IMR-90 (cell line): ENCODE results near the gene FCHSD2. TPM values are rescaled to one million over a fixed set of nuclear protein-coding genes. Genes with fewer than 3 reads are reported as not detected.

Source experiments
- ATAC-seq: fragments of 200-7000 bp; cut with Tn5 transposase; 2 replicates; pipeline ENCODE4 v1.9.1; 2020; ENCODE audit warnings: low read depth, mild to moderate bottlenecking, moderate library complexity
- BruUV-seq: library from RNA; stranded (reverse); fragments of 400-500 nt; replicated peaks from 2 replicates; lab custom pipeline; 2021; lab: Mats Ljungman, UMichigan
- CTCF ChIA-PET: fragments of 300-600 bp; formaldehyde crosslinking; extraction: SDS; loops from one replicate; lab custom pipeline; 2021; ENCODE audit warnings: antibody characterized with exemption; lab: Yijun Ruan, JAX
- POLR2A ChIA-PET: fragments of 300-600 bp; sonication (Branson Sonifier 250); formaldehyde crosslinking; loops from one replicate; lab custom pipeline; 2022; ENCODE audit warnings: antibody characterized with exemption; ENCODE audit not compliant: unreplicated experiment; lab: Charles Lee
- DNase-seq: peaks from one replicate; pipeline ENCODE4 v3.0.0; 2013
- H2AFZ ChIP-seq: replicated peaks from 2 replicates; pipeline ENCODE3; 2013; ENCODE audit warnings: low read length, mild to moderate bottlenecking; ENCODE audit not compliant: poor library complexity
- H2AK5ac ChIP-seq: 2 replicates; pipeline ENCODE4 v1.6.1; 2013; ENCODE audit warnings: low read depth, low read length, inconsistent platforms
- H2AK9ac ChIP-seq: replicated peaks from 2 replicates; pipeline ENCODE3; 2013; ENCODE audit warnings: mild to moderate bottlenecking, low read depth, low read length, moderate library complexity; ENCODE audit not compliant: poor library complexity
- H2BK120ac ChIP-seq: 2 replicates; pipeline ENCODE4 v1.6.1; 2013; ENCODE audit warnings: low read depth, low read length, inconsistent platforms
- H2BK15ac ChIP-seq: 3 replicates; pipeline ENCODE4 v1.6.1; 2013; ENCODE audit warnings: low read depth, low read length, inconsistent platforms
- H2BK20ac ChIP-seq: 2 replicates; pipeline ENCODE4 v1.6.1; 2013; ENCODE audit warnings: low read depth, mild to moderate bottlenecking, inconsistent platforms, low read length, moderate library complexity
- H2BK5ac ChIP-seq: 2 replicates; pipeline ENCODE4 v1.6.1; 2013; ENCODE audit warnings: mild to moderate bottlenecking, low read depth, low read length, inconsistent platforms; ENCODE audit not compliant: poor library complexity, severe bottlenecking
- H3K14ac ChIP-seq: replicated peaks from 2 replicates; pipeline ENCODE4 v1.6.1; 2013; ENCODE audit warnings: low read depth, low read length, inconsistent platforms
- H3K18ac ChIP-seq: 2 replicates; pipeline ENCODE4 v1.6.1; 2013; ENCODE audit warnings: low read depth, low read length, control low read depth
- H3K23ac ChIP-seq: 2 replicates; pipeline ENCODE4 v1.6.1; 2013; ENCODE audit warnings: low read depth, low read length, inconsistent platforms
- H3K27ac ChIP-seq: 2 replicates; pipeline ENCODE4 v1.5.1; 2013; ENCODE audit warnings: mild to moderate bottlenecking, control low read depth, low read length; ENCODE audit not compliant: insufficient read depth
- H3K27me3 ChIP-seq: 2 replicates; pipeline ENCODE4 v1.6.1; 2013; ENCODE audit warnings: low read length; ENCODE audit not compliant: control insufficient read depth, insufficient read depth
- H3K36me3 ChIP-seq: 2 replicates; pipeline ENCODE4 v1.6.1; 2013; ENCODE audit warnings: low read length, mixed read lengths; ENCODE audit not compliant: control insufficient read depth, insufficient read depth
- H3K4ac ChIP-seq: 2 replicates; pipeline ENCODE4 v1.6.1; 2013; ENCODE audit warnings: low read depth, low read length, inconsistent platforms
- H3K4me1 ChIP-seq: 2 replicates; pipeline ENCODE4 v1.6.1; 2013; ENCODE audit warnings: low read length, mixed read lengths; ENCODE audit not compliant: control insufficient read depth, insufficient read depth
- H3K4me2 ChIP-seq: 2 replicates; pipeline ENCODE4 v1.6.1; 2013; ENCODE audit warnings: low read depth, mild to moderate bottlenecking, control low read depth, low read length, moderate library complexity
- H3K4me3 ChIP-seq: 2 replicates; pipeline ENCODE4 v1.5.1; 2013; ENCODE audit warnings: low read depth, mild to moderate bottlenecking, control low read depth, low read length, moderate library complexity; ENCODE audit not compliant: insufficient read depth
- H3K56ac ChIP-seq: 2 replicates; pipeline ENCODE4 v1.6.1; 2013; ENCODE audit warnings: low read length, inconsistent platforms; ENCODE audit not compliant: insufficient read depth; ENCODE audit errors: extremely low read depth
- H3K79me1 ChIP-seq, 2 experiments: 2 replicates each; pipeline ENCODE4 v1.6.1; 2013; ENCODE audit warnings: low read length in 2 of 2, inconsistent platforms in 1 of 2, low read depth in 1 of 2
- H3K9ac ChIP-seq: 2 replicates; pipeline ENCODE4 v1.6.1; 2013; ENCODE audit warnings: low read depth, low read length, control low read depth
- H3K9me1 ChIP-seq: 2 replicates; pipeline ENCODE4 v1.6.1; 2013; ENCODE audit warnings: low read length, inconsistent platforms; ENCODE audit not compliant: insufficient read depth
- H3K9me3 ChIP-seq: 2 replicates; pipeline ENCODE4 v1.6.1; 2013; ENCODE audit warnings: low read length; ENCODE audit not compliant: control insufficient read depth, insufficient read depth
- H4K20me1 ChIP-seq: 2 replicates; pipeline ENCODE4 v1.6.1; 2013; ENCODE audit warnings: low read length, inconsistent platforms; ENCODE audit not compliant: insufficient read depth
- H4K5ac ChIP-seq: 2 replicates; pipeline ENCODE4 v1.6.1; 2013; ENCODE audit warnings: mild to moderate bottlenecking, low read depth, low read length, control low read depth
- H4K8ac ChIP-seq, 2 experiments: 2 replicates each; pipeline ENCODE4 v1.6.1; 2013; ENCODE audit warnings: low read depth in 2 of 2, low read length in 2 of 2, control low read depth in 1 of 2, inconsistent platforms in 1 of 2
- H4K91ac ChIP-seq: 2 replicates; pipeline ENCODE4 v1.6.1; 2013; ENCODE audit warnings: low read depth, low read length, inconsistent platforms; ENCODE audit not compliant: insufficient read depth
- BHLHE40 ChIP-seq: fragments of 150-350 bp; IDR thresholded peaks from 2 replicates; pipeline ENCODE4 v1.6.1; 2016; ENCODE audit warnings: mild to moderate bottlenecking, low read depth, low read length
- CHD1 ChIP-seq: IDR thresholded peaks from 2 replicates; pipeline ENCODE4 v1.6.1; 2012; ENCODE audit warnings: low read depth, low read length, improper control_type of control experiment
- FOS ChIP-seq: fragments of 150-350 bp; IDR thresholded peaks from 2 replicates; pipeline ENCODE4 v1.6.1; 2016; ENCODE audit warnings: low read depth, low read length
- MAFK ChIP-seq: IDR thresholded peaks from 2 replicates; pipeline ENCODE4 v1.6.1; 2012; ENCODE audit warnings: low read depth, low read length, improper control_type of control experiment
- MAZ ChIP-seq: IDR thresholded peaks from 2 replicates; pipeline ENCODE4 v1.6.1; 2012; ENCODE audit warnings: low read depth, mild to moderate bottlenecking, low read length, improper control_type of control experiment, moderate library complexity, borderline replicate concordance
- MXI1 ChIP-seq: IDR thresholded peaks from 2 replicates; pipeline ENCODE4 v1.6.1; 2012; ENCODE audit warnings: low read depth, mild to moderate bottlenecking, low read length, moderate library complexity, borderline replicate concordance
- POLR2A ChIP-seq: IDR thresholded peaks from 2 replicates; pipeline ENCODE4 v1.6.1; 2012; ENCODE audit warnings: mild to moderate bottlenecking, low read depth, low read length
- RAD21 ChIP-seq: IDR thresholded peaks from 2 replicates; pipeline ENCODE4 v1.6.1; 2012; ENCODE audit warnings: low read length, improper control_type of control experiment
- SMC3 ChIP-seq: fragments of 150-350 bp; IDR thresholded peaks from 2 replicates; pipeline ENCODE4 v1.6.1; 2016; ENCODE audit warnings: low read depth, mild to moderate bottlenecking, antibody characterized with exemption, low read length, moderate library complexity
- WGBS, 2 experiments: methylation state at CpG; one replicate each; pipeline versions ENCODE4 v1.1.5 to v1.1.7; 2013; ENCODE audit warnings: missing lambda C conversion rate in 2 of 2; ENCODE audit not compliant: insufficient read length in 1 of 2; ENCODE audit errors: extremely low coverage in 2 of 2; 5-methylcytosine and 5-hydroxymethylcytosine counted together
- dilution Hi-C: fragments of 300-500 bp; cut with HindIII; formaldehyde crosslinking; loops from one replicate; pipeline ENCODE4 v1.14.3; 2018; ENCODE audit warnings: low sequenced_read_pairs; ENCODE audit not compliant: unreplicated experiment
- in situ Hi-C: fragments of 300-500 bp; cut with MboI; formaldehyde crosslinking; loops from 3 replicates; pipeline ENCODE4 v1.14.3; 2019; ENCODE audit warnings: low sequenced_read_pairs, inconsistent platforms, mixed read lengths
- intact Hi-C: fragments of 100-400 bp; cut with micrococcal nuclease; formaldehyde crosslinking; loops from 2 replicates; pipeline ENCODE4 v1.10.0; 2022
- polyA plus RNA-seq, 3 experiments: library from polyadenylated mRNA; depleted of rRNA; stranded (reverse); fragments of >200 nt; gene quantifications; 2 replicates each; pipeline ENCODE4 v1.2.3, GENCODE V29; 2012; ENCODE audit warnings: low replicate concordance in 1 of 3
- total RNA-seq: library from RNA; depleted of rRNA; stranded (reverse); fragments of >200 nt; gene quantifications from 2 replicates; pipeline ENCODE4 v1.2.3, GENCODE V29; 2012
- TF ChIP-seq, protein P1 (sequence below): fragments of 150-350 bp; IDR thresholded peaks from 2 replicates; pipeline ENCODE4 v1.6.1; 2017; ENCODE audit warnings: mild to moderate bottlenecking, antibody characterized with exemption, low read length, low read depth
- TF ChIP-seq, protein P2 (sequence below): conservative IDR thresholded peaks from 2 replicates; pipeline ENCODE4 v1.5.1; 2012; ENCODE audit warnings: mild to moderate bottlenecking, low read depth, low read length, improper control_type of control experiment
- TF ChIP-seq, protein P3 (sequence below): fragments of 150-350 bp; IDR thresholded peaks from 2 replicates; pipeline ENCODE4 v1.6.1; 2016; ENCODE audit warnings: low read depth, mild to moderate bottlenecking, low read length, moderate library complexity, borderline replicate concordance

FCHSD2 gene
- total and polyA plus RNA-seq, 2 of the 4 experiments (the other 2 are of a cell fraction) = 5.9 to 18.7 TPM

GRCh38 chr11:72813740-72814285 lies 328.3 kb downstream of the FCHSD2 start:
- intact Hi-C loops = loop anchor here (1.0 to 5.0 kb wide), 2 partner anchors 62 to 89 kb away; partner anchors contain the start of gene ARAP1
- peak overlapping the region; percentile 100 for H2BK120ac ChIP-seq
- ChIA-PET CTCF (interaction anchor here (0.7 to 0.8 kb wide), 2 partner anchors 8 to 89 kb away, joined by 3 read pairs; no protein-coding TSS in a partner anchor), POLR2A (no interaction called here)
- peak overlapping the region; percentile 99 for H2AFZ ChIP-seq
- H2AK5ac ChIP-seq = peak overlapping the region; percentile 87
- H3K9me1 ChIP-seq = peaks cover 17% of the 10 kb centered on the region; the same call in 1 of the 2 replicates
- peak overlapping the region; percentile 97 for H3K14ac ChIP-seq
- in situ Hi-C loops = no loop called here
- H3K9ac ChIP-seq = peak overlapping the region; percentile 95
- H2BK20ac ChIP-seq = peak overlapping the region; percentile 93
- no peaks in the 10 kb centered on the region for H3K9me3 ChIP-seq
- WGBS, 2 experiments = 2% methylated on average over 32 of the region's 47 CpGs; no CpG with 5 or more reads in 1 of the 2 experiments
- peak overlapping the region; percentile 89; the same call in 1 of the 3 replicates for H2BK15ac ChIP-seq
- H3K79me1 ChIP-seq = peaks cover 11 to 66% of the 10 kb centered on the region in 2 experiments; a peak in 3 of 4 replicates
- H3K18ac ChIP-seq = peak overlapping the region; percentile 96
- H3K4ac ChIP-seq = peak overlapping the region; percentile 96
- peaks cover 3% of the 10 kb centered on the region; the same call in 1 of the 2 replicates for H3K36me3 ChIP-seq
- no peaks in the 10 kb centered on the region for H4K20me1 ChIP-seq
- H3K4me1 ChIP-seq = peaks cover 22% of the 10 kb centered on the region
- peak overlapping the region; percentile 95 for H4K91ac ChIP-seq
- peak overlapping the region; percentile 64 to 94; a peak in 3 of 4 replicates for H4K8ac ChIP-seq
- peak overlapping the region; percentile 89 for H4K5ac ChIP-seq
- H3K56ac ChIP-seq = peak overlapping the region; percentile 96
- H3K27ac ChIP-seq = peak overlapping the region; percentile 99
- ATAC-seq = peak; percentile 86
- no peaks in the 10 kb centered on the region for H3K27me3 ChIP-seq
- H2BK5ac ChIP-seq = peak overlapping the region; percentile 99
- H3K23ac ChIP-seq = peak overlapping the region; percentile 92
- DNase-seq = peak; percentile 66
- H2AK9ac ChIP-seq = peak overlapping the region; percentile 95
- H3K4me2 ChIP-seq = peak overlapping the region; percentile 89
- BruUV-seq = no TSS peak
- dilution Hi-C loops = no loop called here
- peak overlapping the region; percentile 89 for H3K4me3 ChIP-seq
- TF ChIP-seq POLR2A (peak; percentile 88), MAFK (no peak), MAZ (no peak), RAD21 (0 out of 2 replicates have a peak, but pooled peaks have one; percentile 8), MXI1 (peak; percentile 16; the same call in 1 of the 2 replicates), BHLHE40 (peak; percentile 94), CHD1 (peak; percentile 90; the same call in 1 of the 2 replicates), FOS (no peak), SMC3 (no peak)
- TF ChIP-seq, protein P1, sequence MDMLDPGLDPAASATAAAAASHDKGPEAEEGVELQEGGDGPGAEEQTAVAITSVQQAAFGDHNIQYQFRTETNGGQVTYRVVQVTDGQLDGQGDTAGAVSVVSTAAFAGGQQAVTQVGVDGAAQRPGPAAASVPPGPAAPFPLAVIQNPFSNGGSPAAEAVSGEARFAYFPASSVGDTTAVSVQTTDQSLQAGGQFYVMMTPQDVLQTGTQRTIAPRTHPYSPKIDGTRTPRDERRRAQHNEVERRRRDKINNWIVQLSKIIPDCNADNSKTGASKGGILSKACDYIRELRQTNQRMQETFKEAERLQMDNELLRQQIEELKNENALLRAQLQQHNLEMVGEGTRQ = 0 out of 2 replicates have a peak, but pooled peaks have one; percentile 12
- TF ChIP-seq, protein P2, sequence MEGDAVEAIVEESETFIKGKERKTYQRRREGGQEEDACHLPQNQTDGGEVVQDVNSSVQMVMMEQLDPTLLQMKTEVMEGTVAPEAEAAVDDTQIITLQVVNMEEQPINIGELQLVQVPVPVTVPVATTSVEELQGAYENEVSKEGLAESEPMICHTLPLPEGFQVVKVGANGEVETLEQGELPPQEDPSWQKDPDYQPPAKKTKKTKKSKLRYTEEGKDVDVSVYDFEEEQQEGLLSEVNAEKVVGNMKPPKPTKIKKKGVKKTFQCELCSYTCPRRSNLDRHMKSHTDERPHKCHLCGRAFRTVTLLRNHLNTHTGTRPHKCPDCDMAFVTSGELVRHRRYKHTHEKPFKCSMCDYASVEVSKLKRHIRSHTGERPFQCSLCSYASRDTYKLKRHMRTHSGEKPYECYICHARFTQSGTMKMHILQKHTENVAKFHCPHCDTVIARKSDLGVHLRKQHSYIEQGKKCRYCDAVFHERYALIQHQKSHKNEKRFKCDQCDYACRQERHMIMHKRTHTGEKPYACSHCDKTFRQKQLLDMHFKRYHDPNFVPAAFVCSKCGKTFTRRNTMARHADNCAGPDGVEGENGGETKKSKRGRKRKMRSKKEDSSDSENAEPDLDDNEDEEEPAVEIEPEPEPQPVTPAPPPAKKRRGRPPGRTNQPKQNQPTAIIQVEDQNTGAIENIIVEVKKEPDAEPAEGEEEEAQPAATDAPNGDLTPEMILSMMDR = no peak
- TF ChIP-seq, protein P3, sequence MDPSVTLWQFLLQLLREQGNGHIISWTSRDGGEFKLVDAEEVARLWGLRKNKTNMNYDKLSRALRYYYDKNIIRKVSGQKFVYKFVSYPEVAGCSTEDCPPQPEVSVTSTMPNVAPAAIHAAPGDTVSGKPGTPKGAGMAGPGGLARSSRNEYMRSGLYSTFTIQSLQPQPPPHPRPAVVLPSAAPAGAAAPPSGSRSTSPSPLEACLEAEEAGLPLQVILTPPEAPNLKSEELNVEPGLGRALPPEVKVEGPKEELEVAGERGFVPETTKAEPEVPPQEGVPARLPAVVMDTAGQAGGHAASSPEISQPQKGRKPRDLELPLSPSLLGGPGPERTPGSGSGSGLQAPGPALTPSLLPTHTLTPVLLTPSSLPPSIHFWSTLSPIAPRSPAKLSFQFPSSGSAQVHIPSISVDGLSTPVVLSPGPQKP = no peak
